Fibroblast of pulmonary artery (primary cell): ENCODE data around the gene DSC1.

Experiments used
- DNase-seq: peaks from one replicate; pipeline ENCODE4 v3.0.0-alpha.2; 2010; ENCODE audit warnings: low read depth
- H3K4me3 ChIP-seq: replicated peaks from 2 replicates; pipeline ENCODE4 v1.5.1; 2011; ENCODE audit warnings: low read depth, mild to moderate bottlenecking, control low read depth, low read length, moderate library complexity
- TF ChIP-seq, protein P1 (sequence below): IDR thresholded peaks from 2 replicates; pipeline ENCODE4 v1.5.1; 2011; ENCODE audit warnings: mild to moderate bottlenecking, control low read depth, low read length, inconsistent platforms; ENCODE audit errors: missing control alignments

The DSC1 gene

DNA sequence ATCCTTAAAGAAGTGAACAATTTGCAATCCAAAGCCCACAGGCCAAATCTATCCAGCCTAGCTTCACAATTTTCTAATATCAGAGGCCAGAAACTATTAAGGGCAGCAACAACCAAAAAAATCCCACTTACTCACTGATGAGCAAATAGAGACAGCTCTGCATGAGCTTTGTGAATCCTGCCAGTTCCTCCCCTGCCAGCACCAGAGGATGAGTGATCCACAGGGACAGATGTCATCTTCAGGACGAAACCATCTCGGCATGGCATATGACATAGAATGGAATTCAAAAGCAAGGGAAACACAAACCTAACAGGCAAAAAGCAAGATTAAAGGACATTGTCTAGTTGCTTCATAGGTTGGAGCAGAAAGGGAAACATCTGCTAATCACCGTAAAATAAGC is 58.2 kb downstream of the DSC1 start:
- DNase-seq, result no peak
- H3K4me3 ChIP-seq, result no peak overlapping the region
- TF ChIP-seq, protein P1, sequence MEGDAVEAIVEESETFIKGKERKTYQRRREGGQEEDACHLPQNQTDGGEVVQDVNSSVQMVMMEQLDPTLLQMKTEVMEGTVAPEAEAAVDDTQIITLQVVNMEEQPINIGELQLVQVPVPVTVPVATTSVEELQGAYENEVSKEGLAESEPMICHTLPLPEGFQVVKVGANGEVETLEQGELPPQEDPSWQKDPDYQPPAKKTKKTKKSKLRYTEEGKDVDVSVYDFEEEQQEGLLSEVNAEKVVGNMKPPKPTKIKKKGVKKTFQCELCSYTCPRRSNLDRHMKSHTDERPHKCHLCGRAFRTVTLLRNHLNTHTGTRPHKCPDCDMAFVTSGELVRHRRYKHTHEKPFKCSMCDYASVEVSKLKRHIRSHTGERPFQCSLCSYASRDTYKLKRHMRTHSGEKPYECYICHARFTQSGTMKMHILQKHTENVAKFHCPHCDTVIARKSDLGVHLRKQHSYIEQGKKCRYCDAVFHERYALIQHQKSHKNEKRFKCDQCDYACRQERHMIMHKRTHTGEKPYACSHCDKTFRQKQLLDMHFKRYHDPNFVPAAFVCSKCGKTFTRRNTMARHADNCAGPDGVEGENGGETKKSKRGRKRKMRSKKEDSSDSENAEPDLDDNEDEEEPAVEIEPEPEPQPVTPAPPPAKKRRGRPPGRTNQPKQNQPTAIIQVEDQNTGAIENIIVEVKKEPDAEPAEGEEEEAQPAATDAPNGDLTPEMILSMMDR, result no peak

DNA sequence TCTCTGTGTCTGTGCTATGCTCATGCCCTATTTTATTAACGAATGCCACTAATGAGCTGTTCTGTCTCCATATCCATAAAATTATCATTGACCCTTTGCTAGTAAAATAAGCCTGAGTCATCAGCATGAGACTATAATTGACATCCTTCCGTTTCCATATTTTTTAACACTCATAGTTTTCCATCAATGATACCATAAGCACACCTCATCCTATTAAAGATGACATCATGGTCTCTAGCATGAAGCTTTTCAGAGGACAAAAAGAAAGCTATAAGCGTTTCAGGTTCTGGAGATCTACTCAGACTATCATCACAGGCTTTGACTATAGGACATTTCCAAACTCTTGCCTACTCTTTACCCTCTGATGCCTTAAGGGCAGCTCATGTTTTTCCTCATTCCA is 59.2 kb downstream of the DSC1 start:
- H3K4me3 ChIP-seq, result no peak overlapping the region
- no peak for DNase-seq
- TF ChIP-seq, protein P1, result no peak

DNA sequence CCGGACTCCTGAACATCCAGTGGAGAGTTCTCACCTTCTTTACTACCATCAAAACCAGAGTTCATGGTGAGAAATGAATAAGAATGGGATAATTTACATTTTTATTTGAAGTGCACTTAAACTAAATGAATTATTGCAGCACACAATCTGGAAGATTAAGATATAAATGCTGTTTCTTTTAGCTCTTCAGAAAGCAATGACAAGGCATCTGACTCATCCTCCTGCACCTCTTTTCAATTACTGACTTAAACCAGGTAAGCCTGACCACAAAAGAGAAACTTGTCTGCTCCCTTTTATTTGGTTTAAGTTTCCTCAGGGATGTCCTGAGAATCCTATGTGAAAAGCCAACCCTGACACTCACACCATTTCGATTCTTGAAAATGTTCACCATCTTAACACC is 59.7 kb downstream of the DSC1 start:
- TF ChIP-seq, protein P1, result no peak
- DNase-seq, result no peak
- no peak overlapping the region for H3K4me3 ChIP-seq

DNA sequence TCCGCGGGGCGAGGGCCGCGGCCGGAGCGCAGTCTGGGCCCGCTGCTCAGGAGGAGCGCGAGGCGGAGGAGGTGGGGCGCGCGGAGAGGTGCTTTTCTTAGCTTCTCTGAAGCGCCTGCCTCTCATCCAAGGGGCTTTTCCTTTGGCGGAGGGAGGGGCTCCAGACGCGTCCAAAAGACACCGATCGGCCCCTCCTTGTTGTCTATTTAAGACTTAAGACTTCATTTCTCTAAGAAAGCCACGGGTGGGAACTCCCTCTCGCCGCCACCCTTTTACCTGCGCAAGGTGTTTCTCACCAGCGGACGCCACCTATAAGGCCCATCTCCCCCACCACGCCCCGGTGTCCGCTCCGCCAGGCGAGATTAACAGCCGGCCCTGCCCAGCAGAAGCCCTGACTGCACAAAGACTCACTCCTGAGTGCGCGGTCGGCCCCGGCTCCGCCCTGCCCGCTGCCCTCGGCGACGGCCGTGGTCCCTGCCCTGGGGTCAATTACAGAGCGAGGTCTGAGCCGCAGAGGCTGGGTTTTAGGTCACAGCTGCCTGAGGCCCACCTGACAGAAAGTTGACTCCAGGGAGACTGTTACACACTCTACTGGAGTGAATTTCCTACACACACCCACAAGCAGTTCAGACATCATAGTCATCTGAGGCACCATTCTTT is 60.5 kb downstream of the DSC1 start, which contains the start of gene DSC2:
Gene DSC2, minus strand, starts transcription at position 397 of the 660 bp plus-strand sequence. CDS start 450 bp downstream, outside the sequence.
- no peak for DNase-seq
- H3K4me3 ChIP-seq, result peak within 1 kb of the TSS; percentile 67
- TF ChIP-seq, protein P1, result no peak

DNA sequence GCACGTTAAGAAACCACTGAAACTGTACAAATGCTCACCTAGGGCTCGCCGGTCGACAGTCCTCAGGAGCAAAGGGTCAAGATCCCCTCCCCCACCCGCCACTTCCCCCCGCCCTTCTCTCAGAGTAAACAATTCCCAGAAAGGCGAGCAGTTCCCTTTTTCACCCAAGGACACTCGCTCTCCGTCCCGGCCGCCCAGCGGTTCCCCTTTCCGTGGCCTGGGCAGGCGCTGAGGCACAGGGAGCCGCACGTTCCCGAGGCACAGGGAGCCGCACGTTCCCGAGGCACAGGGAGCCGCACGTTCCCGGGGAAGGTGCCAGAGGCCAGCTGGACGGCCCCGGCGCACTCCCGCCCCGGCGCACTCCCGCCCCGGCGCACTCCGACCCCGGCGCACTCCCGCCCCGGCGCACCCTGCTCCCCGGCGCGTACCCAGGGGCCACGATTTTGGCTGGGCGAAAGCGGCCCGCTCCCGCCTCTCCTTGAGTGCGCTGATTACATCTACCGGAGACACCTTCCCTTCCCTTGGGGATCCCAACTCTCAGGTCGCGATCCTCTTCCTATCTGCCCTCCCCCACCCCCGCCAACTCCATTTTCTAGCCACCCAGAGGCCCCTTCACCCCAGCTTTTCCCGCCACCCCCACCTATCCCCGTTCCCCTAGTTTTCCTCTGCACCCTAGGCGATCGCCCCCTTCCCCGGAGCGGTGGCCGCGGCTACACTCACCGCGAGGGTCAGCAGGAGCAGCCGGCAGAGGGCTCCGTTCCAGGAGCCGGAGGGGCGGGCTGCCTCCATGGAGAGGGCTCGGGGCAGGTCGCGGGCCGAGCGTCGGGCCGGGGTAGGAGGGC is 61.3 kb downstream of the DSC1 start:
- H3K4me3 ChIP-seq, result peak overlapping the region; percentile 67
- TF ChIP-seq, protein P1, result no peak
- DNase-seq, result peak; percentile 39

DNA sequence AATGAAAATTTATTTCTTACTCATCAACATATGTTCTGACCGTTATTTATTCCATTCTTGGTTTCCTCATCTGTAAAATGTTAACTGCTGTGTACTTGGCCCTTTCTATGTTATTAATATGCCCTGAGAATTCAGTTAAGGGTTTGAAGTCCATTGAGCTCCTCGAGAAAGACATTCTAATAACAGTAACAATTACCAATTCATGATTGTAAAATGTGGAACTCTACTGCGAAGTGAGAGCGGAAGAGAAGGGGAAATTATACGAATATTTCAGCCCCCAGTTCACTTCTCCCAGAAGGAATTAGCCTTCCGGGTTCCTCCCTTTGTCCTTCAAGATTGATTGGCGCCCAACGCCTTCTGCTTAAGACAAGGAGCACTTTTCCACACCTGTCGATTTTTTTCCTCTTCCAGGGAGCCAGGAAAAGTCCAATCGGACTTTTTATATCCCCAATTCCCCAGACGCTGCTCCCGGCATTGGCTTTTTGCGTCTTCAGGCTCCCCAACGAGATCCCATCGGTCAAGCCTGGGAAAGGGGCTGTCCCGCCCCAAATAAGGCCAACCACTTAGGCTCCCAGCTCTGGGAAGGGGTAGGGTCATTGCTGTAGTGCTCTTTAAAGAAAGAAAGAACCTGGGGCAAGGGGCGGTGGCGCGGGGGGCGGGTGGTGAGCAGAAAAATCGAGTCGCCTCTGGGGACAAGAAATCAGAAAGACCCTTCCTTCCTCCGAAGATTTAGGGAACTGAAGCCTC is 62.0 kb downstream of the DSC1 start:
- DNase-seq, result peak; percentile 17
- H3K4me3 ChIP-seq, result peak overlapping the region; percentile 67
- TF ChIP-seq, protein P1, result no peak
